ENCODE measurements around the gene TIAM1.

TIAM1 gene

DNA sequence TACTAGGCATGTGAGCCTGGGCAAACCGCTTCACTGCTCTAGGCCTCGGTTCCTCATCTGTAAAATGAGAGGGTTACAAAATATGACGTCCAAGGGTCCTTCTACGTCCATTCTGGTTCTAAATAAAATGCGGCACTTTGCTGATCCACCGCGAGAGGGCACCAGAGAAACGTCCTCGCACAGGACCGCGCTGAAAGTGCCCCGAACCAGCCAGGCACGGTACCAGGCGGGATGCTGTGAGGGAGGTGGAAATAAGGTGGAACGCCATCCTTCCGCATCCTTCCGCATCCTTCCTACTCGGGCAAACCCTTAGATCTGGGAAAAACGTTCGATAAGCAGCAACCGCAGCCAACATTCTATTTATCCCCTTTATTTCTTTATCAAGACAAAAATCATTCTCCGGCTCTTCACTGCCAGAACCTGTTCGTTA, 245.5 kb downstream of the TIAM1 start:
- Histone ChIP-seq H3K36me3 (ENCODE audit: control insufficient read depth in 5 of 5, insufficient read depth in 5 of 5, low read length in 5 of 5) (no peaks in the 10 kb centered on the region), H3K27me3 (ENCODE audit: control insufficient read depth in 5 of 5, insufficient read depth in 4 of 5, low read length in 5 of 5) (peaks cover 0 to 5% (median 2%) of the 10 kb centered on the region in 5 donors), H3K27ac (ENCODE audit: low read depth, low read length) (no peak overlapping the region), H3K4me3 (ENCODE audit: low read depth in 1 of 5, low read length in 5 of 5) (no peak overlapping the region), H3K4me1 (ENCODE audit: control insufficient read depth in 5 of 5, insufficient read depth in 5 of 5, low read length in 5 of 5) (peaks cover 0 to 5% (median 0%) of the 10 kb centered on the region in 5 donors), H3K9me3 (ENCODE audit: control insufficient read depth in 5 of 5, low read length in 5 of 5) (no peaks in the 10 kb centered on the region), H3K9ac (ENCODE audit: low read length in 5 of 5) (no peak overlapping the region)

DNA sequence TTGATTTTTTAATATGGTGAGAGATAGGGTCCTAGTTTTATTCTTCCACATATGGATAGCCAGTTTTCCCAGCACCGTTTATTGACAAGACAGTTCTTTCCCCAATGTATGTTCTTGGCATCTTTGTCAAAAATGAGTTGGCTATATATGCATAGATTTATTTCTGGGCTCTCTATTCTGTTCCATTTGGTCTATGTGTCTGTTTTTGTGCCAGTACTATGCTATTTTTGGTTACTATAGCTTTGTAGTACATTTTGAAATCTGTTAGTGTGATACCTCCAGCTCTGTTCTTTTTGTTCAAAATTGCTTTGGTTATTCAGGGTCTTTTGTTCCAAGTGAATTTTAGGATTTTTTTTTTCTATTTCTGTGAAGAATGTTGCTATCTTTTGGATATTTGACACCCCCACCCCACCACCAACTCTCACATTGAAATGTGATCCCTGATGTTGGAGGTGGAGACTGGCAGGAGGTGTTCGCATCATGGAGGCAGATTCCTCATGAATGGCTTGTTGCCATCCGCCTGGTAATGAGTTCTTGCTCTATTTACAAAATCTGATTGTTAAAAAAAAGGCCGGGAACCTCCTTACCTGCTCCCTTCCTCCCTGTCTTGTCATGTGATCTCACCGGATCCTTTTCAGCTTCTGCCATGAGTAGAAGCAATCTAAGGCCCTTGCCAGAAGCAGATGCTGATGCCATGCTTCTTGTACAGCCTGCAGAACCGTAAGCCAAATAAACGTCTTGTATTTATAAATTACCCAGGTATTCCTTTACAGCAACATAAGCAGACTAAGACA, 251.0 kb downstream of the TIAM1 start:
- peaks cover 0 to 3% (median 0%) of the 10 kb centered on the region in 5 donors for H3K4me1 ChIP-seq (ENCODE audit: control insufficient read depth in 5 of 5, insufficient read depth in 5 of 5, low read length in 5 of 5)
- no peak overlapping the region for H3K4me3 ChIP-seq (ENCODE audit: low read depth in 1 of 5, low read length in 5 of 5)
- H3K36me3 ChIP-seq (ENCODE audit: control insufficient read depth in 5 of 5, insufficient read depth in 5 of 5, low read length in 5 of 5), result no peaks in the 10 kb centered on the region
- no peaks in the 10 kb centered on the region for H3K9me3 ChIP-seq (ENCODE audit: control insufficient read depth in 5 of 5, low read length in 5 of 5)
- no peaks in the 10 kb centered on the region for H3K27me3 ChIP-seq (ENCODE audit: control insufficient read depth in 5 of 5, insufficient read depth in 4 of 5, low read length in 5 of 5)
- H3K9ac ChIP-seq (ENCODE audit: low read length in 5 of 5), result no peak overlapping the region
- no peak overlapping the region for H3K27ac ChIP-seq (ENCODE audit: low read depth, low read length)

DNA sequence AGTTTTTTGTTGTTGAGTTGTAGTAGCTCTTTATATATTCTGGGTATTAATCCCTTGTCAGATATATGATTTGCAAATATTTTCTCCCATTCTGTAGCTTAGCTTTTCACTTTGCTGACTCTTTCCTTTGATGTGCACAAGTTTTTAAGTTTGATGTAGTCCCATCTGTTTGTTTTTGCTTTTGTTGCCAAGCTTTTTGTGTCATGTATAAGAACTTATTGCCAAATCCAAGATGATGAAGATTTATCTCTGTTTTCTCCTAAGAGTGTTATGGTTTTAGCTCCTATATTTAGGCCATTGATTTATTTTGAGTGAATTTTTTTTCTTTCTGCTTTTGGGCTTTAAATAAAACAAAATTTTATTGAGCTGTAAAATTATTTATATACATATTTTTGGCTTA, 253.7 kb downstream of the TIAM1 start:
- Histone ChIP-seq H3K4me3 (ENCODE audit: low read depth in 1 of 5, low read length in 5 of 5) (no peak overlapping the region), H3K9me3 (ENCODE audit: control insufficient read depth in 5 of 5, low read length in 5 of 5) (no peaks in the 10 kb centered on the region), H3K4me1 (ENCODE audit: control insufficient read depth in 5 of 5, insufficient read depth in 5 of 5, low read length in 5 of 5) (peaks cover 0 to 6% (median 0%) of the 10 kb centered on the region in 5 donors), H3K27ac (ENCODE audit: low read depth, low read length) (no peak overlapping the region), H3K27me3 (ENCODE audit: control insufficient read depth in 5 of 5, insufficient read depth in 4 of 5, low read length in 5 of 5) (no peaks in the 10 kb centered on the region), H3K9ac (ENCODE audit: low read length in 5 of 5) (no peak overlapping the region), H3K36me3 (ENCODE audit: control insufficient read depth in 5 of 5, insufficient read depth in 5 of 5, low read length in 5 of 5) (no peaks in the 10 kb centered on the region)

DNA sequence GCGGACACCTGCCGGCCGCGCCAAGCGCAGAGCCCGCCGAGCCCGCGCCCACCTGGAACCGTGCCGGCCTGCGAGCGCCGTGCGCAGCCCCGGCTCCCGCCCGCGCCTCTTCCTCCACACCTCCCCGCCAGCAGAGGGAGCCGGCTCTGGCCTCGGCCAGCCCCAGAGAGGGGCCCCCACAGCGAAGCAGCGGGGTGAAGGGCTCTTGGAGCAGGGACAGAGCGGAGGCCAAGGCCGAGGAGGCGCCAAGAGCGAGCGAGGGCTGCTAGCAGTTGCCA, 255.6 kb downstream of the TIAM1 start:
- Histone ChIP-seq H3K4me3 (ENCODE audit: low read depth in 1 of 5, low read length in 5 of 5) (no peak overlapping the region), H3K9me3 (ENCODE audit: control insufficient read depth in 5 of 5, low read length in 5 of 5) (no peaks in the 10 kb centered on the region), H3K9ac (ENCODE audit: low read length in 5 of 5) (no peak overlapping the region), H3K4me1 (ENCODE audit: control insufficient read depth in 5 of 5, insufficient read depth in 5 of 5, low read length in 5 of 5) (peaks cover 0 to 6% (median 0%) of the 10 kb centered on the region in 5 donors), H3K36me3 (ENCODE audit: control insufficient read depth in 5 of 5, insufficient read depth in 5 of 5, low read length in 5 of 5) (no peaks in the 10 kb centered on the region), H3K27me3 (ENCODE audit: control insufficient read depth in 5 of 5, insufficient read depth in 4 of 5, low read length in 5 of 5) (no peaks in the 10 kb centered on the region), H3K27ac (ENCODE audit: low read depth, low read length) (no peak overlapping the region)

DNA sequence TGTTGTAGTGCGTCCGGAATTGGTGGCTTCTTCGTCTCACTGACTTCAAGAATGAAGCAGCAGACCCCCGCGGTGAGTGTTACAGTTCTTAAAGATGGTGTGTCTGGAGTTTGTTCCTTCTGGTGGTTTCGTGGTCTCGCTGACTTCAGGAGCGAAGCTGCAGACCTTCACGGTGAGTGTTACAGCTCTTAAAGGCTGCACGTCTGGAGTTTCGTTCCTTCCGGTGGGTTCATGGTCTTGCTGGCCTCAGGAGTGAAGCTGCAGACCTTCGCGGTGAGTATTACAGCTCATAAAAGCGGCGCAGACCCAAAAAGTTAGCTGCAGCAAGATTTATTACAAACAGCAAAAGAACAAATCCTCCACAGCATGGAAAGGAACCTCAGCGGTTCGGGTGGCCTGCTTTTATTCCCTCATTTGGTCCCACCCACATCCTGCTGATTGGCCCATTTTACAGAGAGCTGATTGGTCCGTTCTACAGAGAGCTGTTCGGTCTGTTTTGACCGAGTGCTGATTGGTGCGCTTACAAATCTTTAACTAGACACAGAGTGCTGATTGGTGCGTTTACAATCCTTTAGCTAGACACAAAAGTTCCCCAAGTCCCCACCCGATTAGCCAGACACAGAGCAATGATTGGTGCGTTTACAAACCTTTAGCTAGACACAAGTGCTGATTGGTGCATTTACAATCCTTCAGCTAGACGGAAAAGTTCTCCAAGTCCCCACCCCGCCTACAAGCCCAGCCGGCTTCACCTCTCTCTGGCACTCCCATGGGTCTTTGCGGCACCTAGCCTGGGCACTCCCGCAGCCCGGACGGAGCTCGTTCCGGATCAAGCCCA, 256.2 kb downstream of the TIAM1 start:
- Histone ChIP-seq H3K4me3 (ENCODE audit: low read depth in 1 of 5, low read length in 5 of 5) (no peak overlapping the region), H3K27ac (ENCODE audit: low read depth, low read length) (no peak overlapping the region), H3K4me1 (ENCODE audit: control insufficient read depth in 5 of 5, insufficient read depth in 5 of 5, low read length in 5 of 5) (peaks cover 0 to 6% (median 0%) of the 10 kb centered on the region in 5 donors), H3K9me3 (ENCODE audit: control insufficient read depth in 5 of 5, low read length in 5 of 5) (no peaks in the 10 kb centered on the region), H3K27me3 (ENCODE audit: control insufficient read depth in 5 of 5, insufficient read depth in 4 of 5, low read length in 5 of 5) (no peaks in the 10 kb centered on the region), H3K36me3 (ENCODE audit: control insufficient read depth in 5 of 5, insufficient read depth in 5 of 5, low read length in 5 of 5) (no peaks in the 10 kb centered on the region), H3K9ac (ENCODE audit: low read length in 5 of 5) (no peak overlapping the region)

DNA sequence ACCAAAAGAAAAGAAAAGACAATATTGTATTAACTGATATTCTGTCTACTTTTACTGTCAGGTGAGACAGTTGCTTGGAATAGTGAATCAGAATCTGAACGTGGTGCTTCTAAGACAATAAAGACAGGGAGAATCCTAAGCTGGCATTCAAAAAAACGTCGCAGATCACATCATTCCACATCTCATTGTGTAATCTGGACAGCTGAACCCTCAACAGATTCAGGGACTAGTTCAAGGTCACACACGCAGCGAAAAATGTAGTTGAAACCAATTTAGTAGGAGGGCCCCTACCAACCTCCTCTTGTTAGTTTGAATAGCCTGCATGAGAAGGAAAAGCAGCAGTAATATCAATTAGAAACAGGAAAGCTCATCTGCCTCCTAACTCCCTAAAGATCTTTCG, 259.4 kb downstream of the TIAM1 start:
- Histone ChIP-seq H3K4me3 (ENCODE audit: low read depth in 1 of 5, low read length in 5 of 5) (no peak overlapping the region), H3K27me3 (ENCODE audit: control insufficient read depth in 5 of 5, insufficient read depth in 4 of 5, low read length in 5 of 5) (peaks cover 0 to 2% (median 0%) of the 10 kb centered on the region in 5 donors), H3K4me1 (ENCODE audit: control insufficient read depth in 5 of 5, insufficient read depth in 5 of 5, low read length in 5 of 5) (peaks cover 0 to 6% (median 0%) of the 10 kb centered on the region in 5 donors), H3K9ac (ENCODE audit: low read length in 5 of 5) (no peak overlapping the region), H3K27ac (ENCODE audit: low read depth, low read length) (no peak overlapping the region), H3K9me3 (ENCODE audit: control insufficient read depth in 5 of 5, low read length in 5 of 5) (no peaks in the 10 kb centered on the region), H3K36me3 (ENCODE audit: control insufficient read depth in 5 of 5, insufficient read depth in 5 of 5, low read length in 5 of 5) (no peaks in the 10 kb centered on the region)

DNA sequence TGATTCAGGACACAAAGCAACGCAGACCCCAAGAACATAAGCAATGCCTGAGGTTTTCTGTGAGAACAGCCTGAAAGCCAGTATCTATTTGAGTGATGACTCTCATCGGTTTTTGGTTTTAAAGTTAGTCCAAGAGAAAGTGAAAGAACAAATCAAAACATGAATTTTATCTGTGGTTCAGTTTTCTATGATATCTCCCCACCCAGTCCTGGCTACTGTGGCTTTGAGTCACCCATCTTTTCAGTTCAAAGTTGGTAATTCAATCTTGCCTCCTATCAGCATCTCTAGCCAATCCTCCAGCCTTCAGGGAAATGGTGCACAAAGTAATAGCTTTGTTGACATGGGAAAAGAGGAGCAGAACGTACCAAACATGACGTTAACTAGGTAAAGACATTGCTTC, 265.3 kb downstream of the TIAM1 start:
- Histone ChIP-seq H3K27me3 (ENCODE audit: control insufficient read depth in 5 of 5, insufficient read depth in 4 of 5, low read length in 5 of 5) (peaks cover 0 to 2% (median 0%) of the 10 kb centered on the region in 5 donors), H3K27ac (ENCODE audit: low read depth, low read length) (no peak overlapping the region), H3K9ac (ENCODE audit: low read length in 5 of 5) (no peak overlapping the region), H3K9me3 (ENCODE audit: control insufficient read depth in 5 of 5, low read length in 5 of 5) (no peaks in the 10 kb centered on the region), H3K4me3 (ENCODE audit: low read depth in 1 of 5, low read length in 5 of 5) (no peak overlapping the region), H3K36me3 (ENCODE audit: control insufficient read depth in 5 of 5, insufficient read depth in 5 of 5, low read length in 5 of 5) (no peaks in the 10 kb centered on the region), H3K4me1 (ENCODE audit: control insufficient read depth in 5 of 5, insufficient read depth in 5 of 5, low read length in 5 of 5) (no peaks in the 10 kb centered on the region)

DNA sequence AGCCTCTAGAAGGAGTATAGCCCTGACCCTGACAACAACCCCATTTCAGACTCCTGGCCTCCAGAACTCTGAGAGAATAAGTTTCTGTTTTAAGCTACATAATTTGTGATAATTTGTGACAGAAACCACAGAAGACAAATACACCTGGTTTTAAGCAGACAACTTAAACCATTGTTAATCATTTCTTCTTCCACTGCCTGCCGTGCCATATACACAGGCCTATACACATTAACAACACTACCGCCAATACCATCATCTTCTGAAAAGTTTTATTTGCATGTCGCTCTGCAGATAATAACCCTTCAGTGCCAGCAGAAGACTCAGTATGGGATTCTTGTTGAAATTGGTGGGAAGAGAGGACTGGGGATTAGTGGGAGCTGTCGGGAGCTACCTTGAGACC, 265.8 kb downstream of the TIAM1 start:
- H3K27me3 ChIP-seq (ENCODE audit: control insufficient read depth in 5 of 5, insufficient read depth in 4 of 5, low read length in 5 of 5), result peaks cover 0 to 2% (median 0%) of the 10 kb centered on the region in 5 donors
- no peaks in the 10 kb centered on the region for H3K9me3 ChIP-seq (ENCODE audit: control insufficient read depth in 5 of 5, low read length in 5 of 5)
- no peak overlapping the region for H3K4me3 ChIP-seq (ENCODE audit: low read depth in 1 of 5, low read length in 5 of 5)
- H3K27ac ChIP-seq (ENCODE audit: low read depth, low read length), result no peak overlapping the region
- H3K9ac ChIP-seq (ENCODE audit: low read length in 5 of 5), result no peak overlapping the region
- H3K4me1 ChIP-seq (ENCODE audit: control insufficient read depth in 5 of 5, insufficient read depth in 5 of 5, low read length in 5 of 5), result no peaks in the 10 kb centered on the region
- H3K36me3 ChIP-seq (ENCODE audit: control insufficient read depth in 5 of 5, insufficient read depth in 5 of 5, low read length in 5 of 5), result no peaks in the 10 kb centered on the region

DNA sequence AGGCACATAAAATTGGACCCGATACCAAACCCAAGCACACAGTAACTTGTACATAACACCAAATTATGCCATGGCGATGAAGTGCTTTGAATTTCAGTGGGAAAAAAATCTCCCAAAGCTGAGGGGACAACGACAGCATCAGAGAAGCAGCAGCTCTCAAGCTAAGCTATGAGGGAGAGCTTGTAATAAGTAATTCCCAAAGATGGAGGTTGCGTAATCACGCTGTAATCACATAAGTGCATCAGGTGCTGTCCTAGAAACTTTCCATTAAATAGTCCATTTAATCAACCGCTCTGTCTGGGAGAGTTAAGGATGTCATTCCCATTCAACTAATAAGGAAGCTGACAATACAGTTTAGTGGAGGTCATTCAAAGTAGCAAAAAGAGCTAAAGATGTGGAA, 268.2 kb downstream of the TIAM1 start:
- H3K27me3 ChIP-seq (ENCODE audit: control insufficient read depth in 5 of 5, insufficient read depth in 4 of 5, low read length in 5 of 5), result peaks cover 0 to 2% (median 0%) of the 10 kb centered on the region in 5 donors
- no peak overlapping the region for H3K27ac ChIP-seq (ENCODE audit: low read depth, low read length)
- no peak overlapping the region for H3K4me3 ChIP-seq (ENCODE audit: low read depth in 1 of 5, low read length in 5 of 5)
- no peaks in the 10 kb centered on the region for H3K36me3 ChIP-seq (ENCODE audit: control insufficient read depth in 5 of 5, insufficient read depth in 5 of 5, low read length in 5 of 5)
- H3K4me1 ChIP-seq (ENCODE audit: control insufficient read depth in 5 of 5, insufficient read depth in 5 of 5, low read length in 5 of 5), result peaks cover 0 to 4% (median 0%) of the 10 kb centered on the region in 5 donors
- no peaks in the 10 kb centered on the region for H3K9me3 ChIP-seq (ENCODE audit: control insufficient read depth in 5 of 5, low read length in 5 of 5)
- H3K9ac ChIP-seq (ENCODE audit: low read length in 5 of 5), result no peak overlapping the region

DNA sequence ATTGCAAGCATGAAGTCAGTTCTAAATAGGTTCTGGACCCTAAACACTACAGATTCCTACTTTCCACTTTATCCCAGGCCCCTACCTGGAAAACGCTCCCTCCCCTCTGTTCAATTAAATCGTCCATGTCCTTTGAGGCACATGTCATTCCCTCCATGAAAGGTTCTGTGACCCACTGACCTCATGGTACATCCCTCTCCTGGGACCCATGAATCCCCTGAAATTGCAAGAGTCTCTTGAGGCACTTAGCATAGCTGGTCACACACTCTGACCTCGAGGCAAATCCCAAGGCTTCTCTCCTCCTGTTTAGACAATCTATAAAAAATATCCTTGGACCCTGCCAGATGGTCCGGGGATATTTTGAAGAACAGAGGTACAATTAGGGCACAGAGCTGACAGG, 271.5 kb downstream of the TIAM1 start:
- Histone ChIP-seq H3K4me3 (ENCODE audit: low read depth in 1 of 5, low read length in 5 of 5) (no peak overlapping the region), H3K9ac (ENCODE audit: low read length in 5 of 5) (no peak overlapping the region), H3K9me3 (ENCODE audit: control insufficient read depth in 5 of 5, low read length in 5 of 5) (no peaks in the 10 kb centered on the region), H3K4me1 (ENCODE audit: control insufficient read depth in 5 of 5, insufficient read depth in 5 of 5, low read length in 5 of 5) (peaks cover 0 to 4% (median 0%) of the 10 kb centered on the region in 5 donors), H3K36me3 (ENCODE audit: control insufficient read depth in 5 of 5, insufficient read depth in 5 of 5, low read length in 5 of 5) (no peaks in the 10 kb centered on the region), H3K27me3 (ENCODE audit: control insufficient read depth in 5 of 5, insufficient read depth in 4 of 5, low read length in 5 of 5) (no peaks in the 10 kb centered on the region), H3K27ac (ENCODE audit: low read depth, low read length) (no peak overlapping the region)
